K562 (cell line): ENCODE results near the gene TRMT2A. TPM values are rescaled to one million over a fixed set of nuclear protein-coding genes. Genes with fewer than 3 reads are reported as not detected.

Experiments
- CEBPB ChIP-seq: fragments of 450-650 bp; IDR thresholded peaks from 2 replicates; pipeline ENCODE4 v1.6.1; 2016; ENCODE audit warnings: missing genetic modification characterization, missing compliant biosample characterization
- FOXA3 ChIP-seq, 2 experiments: fragments of 450-650 bp in 1 of 2; sonication (generic) in 1 of 2; formaldehyde crosslinking; IDR thresholded peaks in 1 of 2; conservative IDR thresholded peaks in 1 of 2; 2 replicates each; pipeline versions ENCODE4 v1.4.0 to v1.8.0; 2020 to 2022; ENCODE audit warnings: mild to moderate bottlenecking in 2 of 2, missing genetic modification reagents in 1 of 2
- PPARD ChIP-seq: fragments of 250-450 bp; sonication (Bioruptor Pico); IDR thresholded peaks from 2 replicates; pipeline ENCODE4 v1.8.0; 2022; ENCODE audit warnings: inconsistent platforms, mild to moderate bottlenecking, moderate library complexity
- PURB ChIP-seq: sonication (generic); formaldehyde crosslinking; IDR thresholded peaks from 2 replicates; pipeline ENCODE4 v1.9.0; 2021; ENCODE audit warnings: low read depth, mild to moderate bottlenecking, missing genetic modification reagents
- TEAD4 ChIP-seq, 2 experiments: sonication (generic) in 1 of 2; formaldehyde crosslinking in 1 of 2; IDR thresholded peaks; 2 replicates each; pipeline versions ENCODE4 v1.6.1 to v1.8.0; 2012 to 2022; ENCODE audit warnings: borderline replicate concordance in 1 of 2, inconsistent platforms in 1 of 2, low read length in 1 of 2, mild to moderate bottlenecking in 1 of 2, missing genetic modification reagents in 1 of 2
- XRCC4 ChIP-seq: IDR thresholded peaks from one replicate; pipeline ENCODE4 v1.6.1; 2011; ENCODE audit not compliant: insufficient read depth, insufficient read length; ENCODE audit errors: extremely low read depth
- ZNF124 ChIP-seq: sonication (generic); formaldehyde crosslinking; IDR thresholded peaks from 2 replicates; pipeline ENCODE4 v1.8.1; 2022; ENCODE audit warnings: missing genetic modification reagents
- polyA plus RNA-seq, 8 experiments: library from polyadenylated mRNA; depleted of rRNA in 4 of 8; stranded (reverse) in 5 of 8; unstranded in 3 of 8; fragments of >200 nt; fragmentation: Nextera tagmentation in 2 of 8; fragmentation: Illumina TruSeq in 1 of 8; extraction: Ambion mirVana in 2 of 8; extraction: Trizol in 1 of 8; gene quantifications; 2 replicates each; pipeline versions ENCODE4 v1.2.1 to v1.2.3, GENCODE V29; 2011 to 2014; ENCODE audit warnings: inconsistent platforms in 1 of 8, missing spikeins in 1 of 8
- total RNA-seq, 7 experiments: library from RNA; depleted of rRNA in 6 of 7; stranded (reverse); fragments of >200 nt in 6 of 7; fragmentation: Illumina TruSeq in 2 of 7; extraction: Trizol in 2 of 7; gene quantifications; 2 replicates each; pipeline versions ENCODE4 v1.2.1 to v1.2.3, GENCODE V29; 2011 to 2021; ENCODE audit warnings: low replicate concordance in 1 of 7
- TF ChIP-seq, protein P1 (sequence below): fragments of 250-450 bp; sonication (Bioruptor Pico); IDR thresholded peaks from 2 replicates; pipeline ENCODE4 v1.9.0; 2021; ENCODE audit warnings: mild to moderate bottlenecking, inconsistent platforms
- TF ChIP-seq, protein P2 (sequence below): sonication (generic); formaldehyde crosslinking; IDR thresholded peaks from 2 replicates; pipeline ENCODE4 v1.8.0; 2022; ENCODE audit warnings: missing genetic modification reagents, mild to moderate bottlenecking, moderate library complexity, borderline replicate concordance
- TF ChIP-seq, protein P3 (sequence below), 2 experiments: fragments of 450-650 bp in 1 of 2; sonication (generic) in 1 of 2; formaldehyde crosslinking in 1 of 2; IDR thresholded peaks; 2 replicates each; pipeline versions ENCODE4 v1.7.1 to v1.9.0; 2016 to 2022; ENCODE audit warnings: inconsistent platforms in 1 of 2, mild to moderate bottlenecking in 1 of 2, missing genetic modification reagents in 1 of 2

Gene TRMT2A
- total and polyA plus RNA-seq, 9 of the 15 experiments (the other 6 are each of a cell fraction or from before 2014, with no cell fraction given) = 1.6 to 265 (median 140) TPM

DNA sequence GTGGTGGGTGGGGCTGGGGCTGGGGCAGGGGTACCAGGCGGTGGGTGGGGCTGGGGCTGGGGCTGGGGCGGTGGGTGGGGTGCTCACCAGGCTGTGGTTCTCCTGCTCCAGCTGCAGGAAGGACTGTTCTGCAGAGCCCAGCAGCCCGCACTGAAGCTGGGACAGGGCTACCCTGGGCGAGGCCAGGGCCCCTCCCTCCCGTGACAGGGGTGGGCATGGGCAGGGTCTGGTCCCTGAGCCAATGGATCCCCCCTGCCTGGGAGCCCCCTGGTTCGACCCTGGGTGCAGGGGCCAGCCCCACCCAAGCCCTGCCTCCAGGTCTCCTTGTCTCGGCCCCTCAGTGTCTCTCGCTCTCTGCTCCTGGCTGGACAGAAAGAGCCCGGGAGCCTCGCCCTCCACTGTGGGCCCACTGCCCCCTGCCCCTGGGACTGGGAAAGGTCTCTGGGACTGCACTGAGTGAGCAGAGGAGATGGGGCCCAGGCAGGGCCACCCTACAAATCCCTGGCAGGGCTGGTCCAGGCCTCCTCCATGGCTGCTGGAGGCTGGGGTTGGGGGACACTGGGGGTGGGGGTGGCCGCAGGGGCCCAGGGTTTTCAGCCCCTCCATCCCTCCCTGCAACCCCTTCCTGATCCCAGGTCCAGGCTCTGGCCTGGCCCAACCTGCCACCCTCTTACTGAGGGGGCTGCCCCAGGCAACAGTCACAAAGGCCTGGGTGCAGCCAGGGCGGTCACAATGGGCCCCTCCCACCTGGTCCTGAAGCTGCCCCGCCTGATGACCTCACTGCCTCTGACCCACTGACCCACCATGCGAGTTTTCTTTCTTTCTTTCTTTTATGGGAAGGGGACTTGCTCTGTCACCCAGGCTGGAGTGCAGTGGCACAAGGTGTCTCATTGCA, 33.6 kb upstream of the TRMT2A start, which contains the start of gene CCDC188 (continued):
- TF ChIP-seq TEAD4 (IDR thresholded peaks at IDR 0.05; ENCODE audit: low read length) (no peak), TEAD4 (CRISPR knock-in tag; IDR thresholded peaks at IDR 0.05; ENCODE audit: borderline replicate concordance) (0 out of 2 replicates have a peak, but pooled peaks have one; percentile 18), PPARD (CRISPR knock-in tag) (no peak), PURB (CRISPR knock-in tag) (0 out of 2 replicates have a peak, but pooled peaks have one; percentile 51), CEBPB (tag) (no peak), XRCC4 (no peak), ZNF124 (CRISPR knock-in tag) (peak; percentile 79; the same call in 1 of the 2 replicates), FOXA3 (CRISPR knock-in tag; conservative IDR thresholded peaks at IDR 0.05 in 1 of 2, IDR thresholded peaks at IDR 0.05 in 1 of 2) (0 out of 4 replicates have a peak, but pooled peaks of 1 of the 2 experiments have one; percentile 34)
- TF ChIP-seq, protein P1, sequence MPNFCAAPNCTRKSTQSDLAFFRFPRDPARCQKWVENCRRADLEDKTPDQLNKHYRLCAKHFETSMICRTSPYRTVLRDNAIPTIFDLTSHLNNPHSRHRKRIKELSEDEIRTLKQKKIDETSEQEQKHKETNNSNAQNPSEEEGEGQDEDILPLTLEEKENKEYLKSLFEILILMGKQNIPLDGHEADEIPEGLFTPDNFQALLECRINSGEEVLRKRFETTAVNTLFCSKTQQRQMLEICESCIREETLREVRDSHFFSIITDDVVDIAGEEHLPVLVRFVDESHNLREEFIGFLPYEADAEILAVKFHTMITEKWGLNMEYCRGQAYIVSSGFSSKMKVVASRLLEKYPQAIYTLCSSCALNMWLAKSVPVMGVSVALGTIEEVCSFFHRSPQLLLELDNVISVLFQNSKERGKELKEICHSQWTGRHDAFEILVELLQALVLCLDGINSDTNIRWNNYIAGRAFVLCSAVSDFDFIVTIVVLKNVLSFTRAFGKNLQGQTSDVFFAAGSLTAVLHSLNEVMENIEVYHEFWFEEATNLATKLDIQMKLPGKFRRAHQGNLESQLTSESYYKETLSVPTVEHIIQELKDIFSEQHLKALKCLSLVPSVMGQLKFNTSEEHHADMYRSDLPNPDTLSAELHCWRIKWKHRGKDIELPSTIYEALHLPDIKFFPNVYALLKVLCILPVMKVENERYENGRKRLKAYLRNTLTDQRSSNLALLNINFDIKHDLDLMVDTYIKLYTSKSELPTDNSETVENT (CRISPR knock-in tag) = 0 out of 2 replicates have a peak, but pooled peaks have one; percentile 34
- TF ChIP-seq, protein P2, sequence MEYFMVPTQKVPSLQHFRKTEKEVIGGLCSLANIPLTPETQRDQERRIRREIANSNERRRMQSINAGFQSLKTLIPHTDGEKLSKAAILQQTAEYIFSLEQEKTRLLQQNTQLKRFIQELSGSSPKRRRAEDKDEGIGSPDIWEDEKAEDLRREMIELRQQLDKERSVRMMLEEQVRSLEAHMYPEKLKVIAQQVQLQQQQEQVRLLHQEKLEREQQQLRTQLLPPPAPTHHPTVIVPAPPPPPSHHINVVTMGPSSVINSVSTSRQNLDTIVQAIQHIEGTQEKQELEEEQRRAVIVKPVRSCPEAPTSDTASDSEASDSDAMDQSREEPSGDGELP (CRISPR knock-in tag) = 0 out of 2 replicates have a peak, but pooled peaks have one; percentile 47
- TF ChIP-seq, protein P3, sequence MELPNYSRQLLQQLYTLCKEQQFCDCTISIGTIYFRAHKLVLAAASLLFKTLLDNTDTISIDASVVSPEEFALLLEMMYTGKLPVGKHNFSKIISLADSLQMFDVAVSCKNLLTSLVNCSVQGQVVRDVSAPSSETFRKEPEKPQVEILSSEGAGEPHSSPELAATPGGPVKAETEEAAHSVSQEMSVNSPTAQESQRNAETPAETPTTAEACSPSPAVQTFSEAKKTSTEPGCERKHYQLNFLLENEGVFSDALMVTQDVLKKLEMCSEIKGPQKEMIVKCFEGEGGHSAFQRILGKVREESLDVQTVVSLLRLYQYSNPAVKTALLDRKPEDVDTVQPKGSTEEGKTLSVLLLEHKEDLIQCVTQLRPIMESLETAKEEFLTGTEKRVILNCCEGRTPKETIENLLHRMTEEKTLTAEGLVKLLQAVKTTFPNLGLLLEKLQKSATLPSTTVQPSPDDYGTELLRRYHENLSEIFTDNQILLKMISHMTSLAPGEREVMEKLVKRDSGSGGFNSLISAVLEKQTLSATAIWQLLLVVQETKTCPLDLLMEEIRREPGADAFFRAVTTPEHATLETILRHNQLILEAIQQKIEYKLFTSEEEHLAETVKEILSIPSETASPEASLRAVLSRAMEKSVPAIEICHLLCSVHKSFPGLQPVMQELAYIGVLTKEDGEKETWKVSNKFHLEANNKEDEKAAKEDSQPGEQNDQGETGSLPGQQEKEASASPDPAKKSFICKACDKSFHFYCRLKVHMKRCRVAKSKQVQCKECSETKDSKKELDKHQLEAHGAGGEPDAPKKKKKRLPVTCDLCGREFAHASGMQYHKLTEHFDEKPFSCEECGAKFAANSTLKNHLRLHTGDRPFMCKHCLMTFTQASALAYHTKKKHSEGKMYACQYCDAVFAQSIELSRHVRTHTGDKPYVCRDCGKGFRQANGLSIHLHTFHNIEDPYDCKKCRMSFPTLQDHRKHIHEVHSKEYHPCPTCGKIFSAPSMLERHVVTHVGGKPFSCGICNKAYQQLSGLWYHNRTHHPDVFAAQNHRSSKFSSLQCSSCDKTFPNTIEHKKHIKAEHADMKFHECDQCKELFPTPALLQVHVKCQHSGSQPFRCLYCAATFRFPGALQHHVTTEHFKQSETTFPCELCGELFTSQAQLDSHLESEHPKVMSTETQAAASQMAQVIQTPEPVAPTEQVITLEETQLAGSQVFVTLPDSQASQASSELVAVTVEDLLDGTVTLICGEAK (IDR thresholded peaks at IDR 0.05) = no peak
- TF ChIP-seq, protein P3 (CRISPR knock-in tag; IDR thresholded peaks at IDR 0.05) = peak; percentile 60; the same call in 1 of the 2 replicates
